Activated CD4-positive, alpha-beta T cell treated with anti-CD3 and anti-CD28 coated beads, Interleukin-2, Interleukin-4, amounts not matched to agents 100 ng/mL and 50 ng/mL, durations not matched to agents 16 hours and 8 hours (primary cell): ENCODE measurements around the gene STARD13.

Experiments
- DNase-seq: peaks from one replicate; pipeline ENCODE4 v3.0.0-alpha.2; 2020; ENCODE audit warnings: low spot score

Gene STARD13

GRCh38 chr13:33285420-33286124, at the start of gene STARD13:
Gene STARD13 (minus strand): TSS chr13:33285755. CDS start chr13:33285638, 117 bp downstream.
- no peak for DNase-seq

GRCh38 chr13:33334831-33335230, 49.3 kb upstream of the STARD13 start:
- DNase-seq = no peak

- no peak for DNase-seq
Measured at GRCh38 chr13:33331962-33332361, 46.4 kb upstream of the STARD13 start.

GRCh38 chr13:33330483-33330882, 44.9 kb upstream of the STARD13 start:
- no peak for DNase-seq

GRCh38 chr13:33328701-33329100, 43.1 kb upstream of the STARD13 start:
- DNase-seq = no peak

GRCh38 chr13:33326723-33327122, 41.2 kb upstream of the STARD13 start:
- no peak for DNase-seq

GRCh38 chr13:33326246-33326645, 40.7 kb upstream of the STARD13 start:
- no peak for DNase-seq

GRCh38 chr13:33323801-33324510, 38.4 kb upstream of the STARD13 start:
- DNase-seq = no peak

GRCh38 chr13:33322965-33323668, 37.6 kb upstream of the STARD13 start:
- no peak for DNase-seq

- no peak for DNase-seq
Measured at GRCh38 chr13:33322543-33322809, 36.9 kb upstream of the STARD13 start.

- no peak for DNase-seq
Measured at GRCh38 chr13:33321686-33322542, 36.4 kb upstream of the STARD13 start.

- no peak for DNase-seq
Measured at GRCh38 chr13:33319859-33320258, 34.3 kb upstream of the STARD13 start.

GRCh38 chr13:33318744-33319143, 33.2 kb upstream of the STARD13 start:
- no peak for DNase-seq

GRCh38 chr13:33318037-33318436, 32.5 kb upstream of the STARD13 start:
- no peak for DNase-seq

- no peak for DNase-seq
Measured at GRCh38 chr13:33316890-33317289, 31.3 kb upstream of the STARD13 start.

- no peak for DNase-seq
Measured at GRCh38 chr13:33313504-33313903, 27.9 kb upstream of the STARD13 start.

GRCh38 chr13:33312861-33313212, 27.3 kb upstream of the STARD13 start:
- no peak for DNase-seq

- no peak for DNase-seq
Measured at GRCh38 chr13:33312150-33312860, 26.8 kb upstream of the STARD13 start.

GRCh38 chr13:33311040-33311439, 25.5 kb upstream of the STARD13 start:
- no peak for DNase-seq

- no peak for DNase-seq
Measured at GRCh38 chr13:33310245-33311038, 24.9 kb upstream of the STARD13 start.

GRCh38 chr13:33308863-33309262, 23.3 kb upstream of the STARD13 start:
- no peak for DNase-seq
